ENCODE data around the gene JCHAIN. TPM values are rescaled to one million over a fixed set of nuclear protein-coding genes. Genes with fewer than 3 reads are reported as not detected.
"Not testable (repeated sequence)": the region's sequence is repeated elsewhere in the genome, so short reads cannot be mapped to it uniquely, and the experiment has no call there.

Gene JCHAIN
- total RNA-seq, 2 donors from 2014 or later, result 1.8 to 2.7 TPM

- Histone ChIP-seq H3K27me3 (no peaks in the 10 kb centered on the region), H3K36me3 (no peaks in the 10 kb centered on the region), H3K9me3 (no peaks in the 10 kb centered on the region), H3K4me1 (peaks cover 0 to 26% of the 10 kb centered on the region in 2 donors), H3K4me3 (peak overlapping the region; percentile 84 to 91), H3K27ac (peak overlapping the region; percentile 95 to 96)
- no peak for TF ChIP-seq CTCF (IDR thresholded peaks at IDR 0.05)
- DNase-seq (ENCODE audit: low spot score), result peak; percentile 65
Measured at GRCh38 chr4:70705183-70706043, 39.1 kb upstream of the JCHAIN start.

- TF ChIP-seq CTCF (IDR thresholded peaks at IDR 0.05), result no peak
Measured at GRCh38 chr4:70704931-70705182, 38.5 kb upstream of the JCHAIN start.

GRCh38 chr4:70704215-70704930, 38.1 kb upstream of the JCHAIN start:
- TF ChIP-seq CTCF (IDR thresholded peaks at IDR 0.05), result peak; percentile 13 to 65
- Histone ChIP-seq H3K27me3 (no peaks in the 10 kb centered on the region), H3K27ac (peak overlapping the region; percentile 95 to 96), H3K36me3 (no peaks in the 10 kb centered on the region), H3K4me1 (peaks cover 0 to 26% of the 10 kb centered on the region in 2 donors), H3K4me3 (peak overlapping the region; percentile 84 to 91), H3K9me3 (no peaks in the 10 kb centered on the region)
- DNase-seq (ENCODE audit: low spot score), result peak; percentile 74

More at GRCh38 chr4:70704931-70705182, 38.5 kb upstream of the JCHAIN start:
- Histone ChIP-seq H3K9me3 (no peaks in the 10 kb centered on the region), H3K27me3 (no peaks in the 10 kb centered on the region), H3K4me1 (peaks cover 0 to 26% of the 10 kb centered on the region in 2 donors), H3K27ac (peak overlapping the region; percentile 95 to 96), H3K4me3 (peak overlapping the region; percentile 84 to 91), H3K36me3 (no peaks in the 10 kb centered on the region)
- DNase-seq (ENCODE audit: low spot score), result no peak

GRCh38 chr4:70703619-70704214, 37.4 kb upstream of the JCHAIN start:
- DNase-seq (ENCODE audit: low spot score), result no peak
- Histone ChIP-seq H3K4me3 (peak overlapping the region; percentile 84 to 91), H3K36me3 (no peaks in the 10 kb centered on the region), H3K9me3 (no peaks in the 10 kb centered on the region), H3K27ac (peak overlapping the region; percentile 95 to 96), H3K4me1 (peaks cover 0 to 26% of the 10 kb centered on the region in 2 donors), H3K27me3 (no peaks in the 10 kb centered on the region)
- no peak for TF ChIP-seq CTCF (IDR thresholded peaks at IDR 0.05)

- not testable (repeated sequence) for H3K27me3 ChIP-seq; H3K27ac ChIP-seq; H3K9me3 ChIP-seq; H3K4me3 ChIP-seq; DNase-seq (ENCODE audit: low spot score); H3K36me3 ChIP-seq
- peaks cover 0 to 26% of the 10 kb centered on the region in 2 donors for H3K4me1 ChIP-seq
Measured at GRCh38 chr4:70702592-70702991, 36.3 kb upstream of the JCHAIN start.

- no peak for DNase-seq (ENCODE audit: low spot score)
- Histone ChIP-seq H3K9me3 (no peaks in the 10 kb centered on the region), H3K36me3 (no peaks in the 10 kb centered on the region), H3K4me1 (peaks cover 0 to 13% of the 10 kb centered on the region in 2 donors), H3K27ac (no peak overlapping the region), H3K27me3 (no peaks in the 10 kb centered on the region), H3K4me3 (no peak overlapping the region)
- no peak for TF ChIP-seq CTCF (IDR thresholded peaks at IDR 0.05)
Measured at GRCh38 chr4:70701271-70701670, 35.0 kb upstream of the JCHAIN start.
